ENCODE measurements around the gene GLYATL2. TPM values are rescaled to one million over a fixed set of nuclear protein-coding genes. Genes with fewer than 3 reads are reported as not detected.

The GLYATL2 gene
- polyA plus RNA-seq, 1 donor (not counting 4 experiments of a cell fraction or from before 2014, with no cell fraction given), result 0.16 TPM

DNA sequence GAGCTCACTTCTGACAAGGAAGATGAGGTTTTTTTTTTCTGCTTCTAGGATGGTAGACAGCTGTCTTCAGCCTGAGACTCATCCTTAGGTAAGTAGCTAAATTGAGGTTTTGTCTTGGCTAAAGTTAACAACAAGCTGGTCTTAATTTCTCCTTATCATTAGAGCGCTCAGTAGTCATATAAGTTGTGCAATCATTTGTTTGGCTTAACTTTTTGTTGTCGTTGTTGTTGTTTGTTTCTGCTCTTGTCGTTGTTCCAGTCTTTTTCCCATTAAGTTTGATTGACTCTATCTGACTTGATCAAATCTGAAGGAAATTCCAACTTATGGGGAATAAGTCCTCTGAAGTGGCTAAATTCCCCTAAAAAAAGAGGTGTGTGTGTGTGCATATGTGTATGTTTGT is 33.0 kb downstream of the GLYATL2 start:
- no peak overlapping the region for H3K9ac ChIP-seq (ENCODE audit: control insufficient read depth, extremely low read depth, insufficient read depth, low read length)
- TF ChIP-seq, protein P1, sequence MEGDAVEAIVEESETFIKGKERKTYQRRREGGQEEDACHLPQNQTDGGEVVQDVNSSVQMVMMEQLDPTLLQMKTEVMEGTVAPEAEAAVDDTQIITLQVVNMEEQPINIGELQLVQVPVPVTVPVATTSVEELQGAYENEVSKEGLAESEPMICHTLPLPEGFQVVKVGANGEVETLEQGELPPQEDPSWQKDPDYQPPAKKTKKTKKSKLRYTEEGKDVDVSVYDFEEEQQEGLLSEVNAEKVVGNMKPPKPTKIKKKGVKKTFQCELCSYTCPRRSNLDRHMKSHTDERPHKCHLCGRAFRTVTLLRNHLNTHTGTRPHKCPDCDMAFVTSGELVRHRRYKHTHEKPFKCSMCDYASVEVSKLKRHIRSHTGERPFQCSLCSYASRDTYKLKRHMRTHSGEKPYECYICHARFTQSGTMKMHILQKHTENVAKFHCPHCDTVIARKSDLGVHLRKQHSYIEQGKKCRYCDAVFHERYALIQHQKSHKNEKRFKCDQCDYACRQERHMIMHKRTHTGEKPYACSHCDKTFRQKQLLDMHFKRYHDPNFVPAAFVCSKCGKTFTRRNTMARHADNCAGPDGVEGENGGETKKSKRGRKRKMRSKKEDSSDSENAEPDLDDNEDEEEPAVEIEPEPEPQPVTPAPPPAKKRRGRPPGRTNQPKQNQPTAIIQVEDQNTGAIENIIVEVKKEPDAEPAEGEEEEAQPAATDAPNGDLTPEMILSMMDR (optimal IDR thresholded peaks at IDR 0.05 in 1 of 3, IDR thresholded peaks at IDR 0.05 in 1 of 3, conservative IDR thresholded peaks at IDR 0.05 in 1 of 3; ENCODE audit: extremely low read depth in 1 of 3, insufficient read depth in 2 of 3, low read length in 3 of 3), result no peak
- no peak for TF ChIP-seq EZH2 (IDR thresholded peaks at IDR 0.05; ENCODE audit: low read length)
- no peak for FAIRE-seq

DNA sequence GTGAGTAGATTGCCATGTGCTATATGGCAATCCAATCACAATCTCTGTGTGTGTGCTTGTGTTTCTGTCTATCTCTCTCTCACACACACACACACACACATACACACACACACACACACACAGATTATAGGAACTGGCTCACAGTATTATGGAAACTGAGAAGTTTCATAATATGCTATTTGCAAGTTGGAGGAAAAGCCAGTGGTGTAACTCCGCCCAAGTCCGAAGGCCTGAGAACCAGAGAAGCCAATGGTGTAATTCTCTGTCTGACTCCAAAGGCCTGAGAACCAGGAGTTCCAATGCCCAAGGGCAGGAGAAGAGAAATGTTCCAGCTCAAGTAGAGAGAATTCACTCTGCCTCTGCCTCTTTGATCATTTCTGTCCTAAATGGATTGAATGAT is 37.2 kb downstream of the GLYATL2 start:
- dilution Hi-C loops (cut with MboI; ENCODE audit: extremely low pct_ligation_motif_present, low sequenced_read_pairs), result no loop called here
- no peak for FAIRE-seq
- no peak overlapping the region for H3K4me2 ChIP-seq (ENCODE audit: control insufficient read depth, extremely low read depth, insufficient read depth, low read depth, low read length)
- H3K27ac ChIP-seq (ENCODE audit: control insufficient read depth, insufficient read depth, low read length), result no peak overlapping the region
- no peak overlapping the region for H3K4me3 ChIP-seq (ENCODE audit: control insufficient read depth in 2 of 3, extremely low read depth in 1 of 3, insufficient read depth in 2 of 3, low read depth in 1 of 3, low read length in 3 of 3)
- H3K36me3 ChIP-seq (ENCODE audit: control insufficient read depth in 2 of 2, extremely low read depth in 1 of 2, insufficient read depth in 2 of 2, low read length in 2 of 2), result no peaks in the 10 kb centered on the region
- H4K20me1 ChIP-seq (ENCODE audit: control insufficient read depth, extremely low read depth, insufficient read depth, low read length), result no peaks in the 10 kb centered on the region
- H3K9me3 ChIP-seq (ENCODE audit: control insufficient read depth, low read depth, low read length), result no peaks in the 10 kb centered on the region
- no peak overlapping the region for H3K9ac ChIP-seq (ENCODE audit: control insufficient read depth, extremely low read depth, insufficient read depth, low read length)
- H3K27me3 ChIP-seq (ENCODE audit: control insufficient read depth, extremely low read depth, insufficient read depth, low read length), result no peaks in the 10 kb centered on the region
- no peaks in the 10 kb centered on the region for H3K79me2 ChIP-seq (ENCODE audit: control insufficient read depth, insufficient read depth, low read length)
- peaks cover 14% of the 10 kb centered on the region for H3K4me1 ChIP-seq (ENCODE audit: control insufficient read depth, extremely low read depth, insufficient read depth, low read length)
- no peaks in the 10 kb centered on the region for H3K9me1 ChIP-seq (ENCODE audit: control insufficient read depth, extremely low read depth, insufficient read depth, low read length)
- no peak for TF ChIP-seq EZH2 (IDR thresholded peaks at IDR 0.05; ENCODE audit: low read length)
- TF ChIP-seq, protein P1 (optimal IDR thresholded peaks at IDR 0.05 in 1 of 3, IDR thresholded peaks at IDR 0.05 in 1 of 3, conservative IDR thresholded peaks at IDR 0.05 in 1 of 3; ENCODE audit: extremely low read depth in 1 of 3, insufficient read depth in 2 of 3, low read length in 3 of 3), result no peak
- no peak overlapping the region for H2AFZ ChIP-seq (ENCODE audit: control insufficient read depth, low read length)
- DNase-seq (ENCODE audit: low read depth, low spot score), result no peak

More for the DNA sequence above, 33.0 kb downstream of the GLYATL2 start:
- Histone ChIP-seq H3K9me3 (ENCODE audit: control insufficient read depth, low read depth, low read length) (peaks cover 4% of the 10 kb centered on the region), H3K79me2 (ENCODE audit: control insufficient read depth, insufficient read depth, low read length) (no peaks in the 10 kb centered on the region), H2AFZ (ENCODE audit: control insufficient read depth, low read length) (no peak overlapping the region), H3K27me3 (ENCODE audit: control insufficient read depth, extremely low read depth, insufficient read depth, low read length) (no peaks in the 10 kb centered on the region), H3K4me2 (ENCODE audit: control insufficient read depth, extremely low read depth, insufficient read depth, low read depth, low read length) (no peak overlapping the region), H3K4me3 (ENCODE audit: control insufficient read depth in 2 of 3, extremely low read depth in 1 of 3, insufficient read depth in 2 of 3, low read depth in 1 of 3, low read length in 3 of 3) (no peak overlapping the region), H3K27ac (ENCODE audit: control insufficient read depth, insufficient read depth, low read length) (no peak overlapping the region), H3K9me1 (ENCODE audit: control insufficient read depth, extremely low read depth, insufficient read depth, low read length) (no peaks in the 10 kb centered on the region), H3K4me1 (ENCODE audit: control insufficient read depth, extremely low read depth, insufficient read depth, low read length) (no peaks in the 10 kb centered on the region), H3K36me3 (ENCODE audit: control insufficient read depth in 2 of 2, extremely low read depth in 1 of 2, insufficient read depth in 2 of 2, low read length in 2 of 2) (no peaks in the 10 kb centered on the region), H4K20me1 (ENCODE audit: control insufficient read depth, extremely low read depth, insufficient read depth, low read length) (no peaks in the 10 kb centered on the region)
- dilution Hi-C loops (cut with MboI; ENCODE audit: extremely low pct_ligation_motif_present, low sequenced_read_pairs), result no loop called here
- no peak for DNase-seq (ENCODE audit: low read depth, low spot score)

All from keratinocyte (primary cell).